HL-60 (cell line): ENCODE data around the gene CCNI2.

Source experiments
- DNase-seq, 2 experiments: peaks; one replicate each; pipeline ENCODE4 v3.0.0-alpha.2; 2010 to 2020; ENCODE audit warnings: low read depth in 1 of 2, low spot score in 1 of 2
- H3K27ac ChIP-seq: fragments of 250-450 bp; sonication (Bioruptor Pico); replicated peaks from 2 replicates; pipeline ENCODE4 v1.5.1; 2020; ENCODE audit warnings: mild to moderate bottlenecking, moderate library complexity
- H3K27me3 ChIP-seq: fragments of 250-450 bp; sonication (Bioruptor Pico); 2 replicates; pipeline ENCODE4 v1.5.1; 2021; ENCODE audit warnings: mild to moderate bottlenecking, moderate library complexity; ENCODE audit not compliant: insufficient read depth, poor library complexity, severe bottlenecking
- H3K4me3 ChIP-seq: replicated peaks from 2 replicates; pipeline ENCODE4 v1.5.1; 2011; ENCODE audit warnings: mild to moderate bottlenecking, control low read depth, low read length; ENCODE audit not compliant: insufficient read depth
- GABPA ChIP-seq: IDR thresholded peaks from 2 replicates; pipeline ENCODE4 v1.6.1; 2012; ENCODE audit warnings: low read depth
- POLR2AphosphoS5 ChIP-seq: IDR thresholded peaks from 2 replicates; pipeline ENCODE4 v1.6.1; 2012; ENCODE audit warnings: low read depth
- SPI1 ChIP-seq: IDR thresholded peaks from 2 replicates; pipeline ENCODE4 v1.6.1; 2012; ENCODE audit warnings: low read depth, mild to moderate bottlenecking, borderline replicate concordance
- TF ChIP-seq, protein P1 (sequence below): IDR thresholded peaks from 2 replicates; pipeline ENCODE4 v1.6.1; 2012; ENCODE audit warnings: low read depth; ENCODE audit not compliant: insufficient replicate concordance
- TF ChIP-seq, protein P2 (sequence below): IDR thresholded peaks from one replicate; pipeline ENCODE4 v1.5.1; 2011; ENCODE audit warnings: low read length, control low read depth, inconsistent platforms; ENCODE audit not compliant: insufficient read depth

CCNI2 gene

DNA sequence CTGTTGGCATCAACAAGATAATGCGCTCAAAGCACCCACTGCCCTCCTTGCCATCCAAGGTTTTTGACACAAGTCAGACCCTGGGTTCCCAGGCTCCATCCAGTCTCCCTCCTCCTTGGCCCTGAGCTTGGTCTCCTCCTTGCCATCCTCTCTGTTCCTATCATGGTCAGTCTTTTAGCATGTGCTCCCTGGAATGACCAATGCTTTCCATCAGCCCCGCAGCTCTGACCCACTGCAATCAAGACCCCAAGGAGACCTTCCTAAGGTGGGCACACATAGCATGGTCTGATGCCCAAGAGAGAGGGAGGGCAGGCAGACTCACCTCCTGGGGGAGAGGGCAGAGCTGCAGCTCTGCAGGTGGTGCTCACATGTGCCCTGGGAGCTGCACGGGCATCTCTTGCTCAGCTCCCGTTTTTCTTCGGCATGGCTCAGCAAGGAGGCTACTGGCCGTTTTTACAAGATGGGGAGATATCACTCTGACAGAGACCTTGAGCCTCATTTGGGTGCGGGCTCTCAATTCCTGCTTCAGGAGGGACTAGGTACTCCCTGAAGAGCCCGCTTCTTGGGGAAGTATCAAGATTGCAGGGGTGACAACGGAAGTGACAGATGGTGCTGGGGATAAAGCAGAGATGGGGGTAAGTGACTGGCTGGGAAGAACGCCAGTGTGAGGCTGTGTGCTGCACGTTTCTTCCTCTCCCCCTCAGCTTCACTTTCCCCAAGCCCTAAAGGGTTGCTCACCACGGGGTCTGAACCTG lies 26.6 kb downstream of the CCNI2 start:
- H3K27me3 ChIP-seq = no peaks in the 10 kb centered on the region
- TF ChIP-seq, protein P1, sequence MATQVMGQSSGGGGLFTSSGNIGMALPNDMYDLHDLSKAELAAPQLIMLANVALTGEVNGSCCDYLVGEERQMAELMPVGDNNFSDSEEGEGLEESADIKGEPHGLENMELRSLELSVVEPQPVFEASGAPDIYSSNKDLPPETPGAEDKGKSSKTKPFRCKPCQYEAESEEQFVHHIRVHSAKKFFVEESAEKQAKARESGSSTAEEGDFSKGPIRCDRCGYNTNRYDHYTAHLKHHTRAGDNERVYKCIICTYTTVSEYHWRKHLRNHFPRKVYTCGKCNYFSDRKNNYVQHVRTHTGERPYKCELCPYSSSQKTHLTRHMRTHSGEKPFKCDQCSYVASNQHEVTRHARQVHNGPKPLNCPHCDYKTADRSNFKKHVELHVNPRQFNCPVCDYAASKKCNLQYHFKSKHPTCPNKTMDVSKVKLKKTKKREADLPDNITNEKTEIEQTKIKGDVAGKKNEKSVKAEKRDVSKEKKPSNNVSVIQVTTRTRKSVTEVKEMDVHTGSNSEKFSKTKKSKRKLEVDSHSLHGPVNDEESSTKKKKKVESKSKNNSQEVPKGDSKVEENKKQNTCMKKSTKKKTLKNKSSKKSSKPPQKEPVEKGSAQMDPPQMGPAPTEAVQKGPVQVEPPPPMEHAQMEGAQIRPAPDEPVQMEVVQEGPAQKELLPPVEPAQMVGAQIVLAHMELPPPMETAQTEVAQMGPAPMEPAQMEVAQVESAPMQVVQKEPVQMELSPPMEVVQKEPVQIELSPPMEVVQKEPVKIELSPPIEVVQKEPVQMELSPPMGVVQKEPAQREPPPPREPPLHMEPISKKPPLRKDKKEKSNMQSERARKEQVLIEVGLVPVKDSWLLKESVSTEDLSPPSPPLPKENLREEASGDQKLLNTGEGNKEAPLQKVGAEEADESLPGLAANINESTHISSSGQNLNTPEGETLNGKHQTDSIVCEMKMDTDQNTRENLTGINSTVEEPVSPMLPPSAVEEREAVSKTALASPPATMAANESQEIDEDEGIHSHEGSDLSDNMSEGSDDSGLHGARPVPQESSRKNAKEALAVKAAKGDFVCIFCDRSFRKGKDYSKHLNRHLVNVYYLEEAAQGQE = no peak
- TF ChIP-seq, protein P2, sequence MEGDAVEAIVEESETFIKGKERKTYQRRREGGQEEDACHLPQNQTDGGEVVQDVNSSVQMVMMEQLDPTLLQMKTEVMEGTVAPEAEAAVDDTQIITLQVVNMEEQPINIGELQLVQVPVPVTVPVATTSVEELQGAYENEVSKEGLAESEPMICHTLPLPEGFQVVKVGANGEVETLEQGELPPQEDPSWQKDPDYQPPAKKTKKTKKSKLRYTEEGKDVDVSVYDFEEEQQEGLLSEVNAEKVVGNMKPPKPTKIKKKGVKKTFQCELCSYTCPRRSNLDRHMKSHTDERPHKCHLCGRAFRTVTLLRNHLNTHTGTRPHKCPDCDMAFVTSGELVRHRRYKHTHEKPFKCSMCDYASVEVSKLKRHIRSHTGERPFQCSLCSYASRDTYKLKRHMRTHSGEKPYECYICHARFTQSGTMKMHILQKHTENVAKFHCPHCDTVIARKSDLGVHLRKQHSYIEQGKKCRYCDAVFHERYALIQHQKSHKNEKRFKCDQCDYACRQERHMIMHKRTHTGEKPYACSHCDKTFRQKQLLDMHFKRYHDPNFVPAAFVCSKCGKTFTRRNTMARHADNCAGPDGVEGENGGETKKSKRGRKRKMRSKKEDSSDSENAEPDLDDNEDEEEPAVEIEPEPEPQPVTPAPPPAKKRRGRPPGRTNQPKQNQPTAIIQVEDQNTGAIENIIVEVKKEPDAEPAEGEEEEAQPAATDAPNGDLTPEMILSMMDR = no peak
- no peak for TF ChIP-seq POLR2AphosphoS5
- TF ChIP-seq GABPA = no peak
- no peak for TF ChIP-seq SPI1
- H3K27ac ChIP-seq = no peak overlapping the region
- no peak overlapping the region for H3K4me3 ChIP-seq
- DNase-seq = peak in 1 of 2 experiments; percentile 32

DNA sequence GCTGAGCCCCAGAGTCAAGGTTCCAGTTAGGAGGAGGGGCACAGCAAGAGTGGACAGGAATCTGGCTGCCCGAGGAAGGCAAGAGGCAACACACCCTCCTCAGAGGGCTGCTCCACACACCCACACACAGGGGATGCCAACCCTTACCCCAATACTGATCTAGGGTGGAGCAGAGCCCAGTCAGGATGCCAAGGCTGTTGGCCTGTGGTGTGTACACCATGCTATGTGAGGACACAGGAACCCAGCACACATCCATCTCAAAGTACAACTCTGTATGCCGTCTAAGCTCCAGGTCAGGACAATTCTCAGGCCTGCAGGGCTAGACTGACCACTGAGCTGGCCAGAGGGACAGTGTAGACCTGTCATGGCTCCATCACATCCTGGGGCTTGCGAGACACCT lies 27.2 kb downstream of the CCNI2 start:
- no peaks in the 10 kb centered on the region for H3K27me3 ChIP-seq
- no peak for DNase-seq
- H3K4me3 ChIP-seq = no peak overlapping the region
- TF ChIP-seq POLR2AphosphoS5 (no peak), SPI1 (no peak), GABPA (no peak)
- TF ChIP-seq, protein P2 = no peak
- TF ChIP-seq, protein P1 = no peak
- H3K27ac ChIP-seq = no peak overlapping the region

DNA sequence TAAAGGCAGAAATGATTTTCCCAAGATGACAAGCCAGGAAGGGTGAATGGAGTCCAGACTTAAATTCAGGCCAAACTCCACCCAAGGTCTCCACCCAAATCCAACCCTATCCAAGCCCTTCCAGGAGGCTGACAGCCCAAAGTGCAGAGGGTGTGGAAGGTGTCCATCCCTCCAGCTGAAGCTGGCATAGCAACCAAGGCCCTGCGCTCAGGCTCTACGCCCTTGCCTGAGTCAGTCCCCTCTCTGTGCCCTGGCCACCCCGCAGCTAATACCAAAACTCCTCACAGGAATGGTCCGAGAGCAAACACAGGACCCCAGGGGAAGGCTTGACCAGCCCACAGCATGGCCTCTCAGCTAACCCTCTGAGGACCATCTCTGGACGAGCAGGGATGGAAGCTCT lies 27.7 kb downstream of the CCNI2 start:
- no peak for DNase-seq
- no peak overlapping the region for H3K27ac ChIP-seq
- H3K27me3 ChIP-seq = no peaks in the 10 kb centered on the region
- no peak overlapping the region for H3K4me3 ChIP-seq
- no peak for TF ChIP-seq SPI1
- no peak for TF ChIP-seq POLR2AphosphoS5
- TF ChIP-seq, protein P2 = no peak
- TF ChIP-seq GABPA = no peak
- TF ChIP-seq, protein P1 = no peak
